Mesenchymal stem cell (in vitro differentiated cells and primary cell): Measurements from ENCODE around the gene NEK5.

Source experiments
- DNase-seq: peaks from one replicate; pipeline ENCODE4 v3.0.0-alpha.2; 2013
- H2AFZ ChIP-seq: one replicate; pipeline ENCODE4 v1.6.1; 2013; ENCODE audit warnings: low read depth, mild to moderate bottlenecking, control low read depth, inconsistent platforms, low read length, moderate library complexity
- H2AK5ac ChIP-seq: 2 replicates; pipeline ENCODE4 v1.6.1; 2013; ENCODE audit warnings: low read length, moderate library complexity, mild to moderate bottlenecking, inconsistent platforms; ENCODE audit not compliant: severe bottlenecking
- H2BK120ac ChIP-seq: one replicate; pipeline ENCODE4 v1.6.1; 2013; ENCODE audit warnings: low read depth, mild to moderate bottlenecking, inconsistent platforms, low read length, moderate library complexity
- H2BK12ac ChIP-seq, 2 experiments: one replicate each; pipeline ENCODE4 v1.6.1; 2013; ENCODE audit warnings: inconsistent platforms in 2 of 2, low read length in 2 of 2, mild to moderate bottlenecking in 2 of 2, moderate library complexity in 2 of 2, control low read depth in 1 of 2
- H2BK15ac ChIP-seq: one replicate; pipeline ENCODE4 v1.6.1; 2013; ENCODE audit warnings: mild to moderate bottlenecking, low read depth, inconsistent platforms; ENCODE audit not compliant: poor library complexity, severe bottlenecking
- H2BK5ac ChIP-seq: 2 replicates; pipeline ENCODE4 v1.6.1; 2013; ENCODE audit warnings: low read depth, mild to moderate bottlenecking, low read length, control low read depth, inconsistent platforms; ENCODE audit not compliant: poor library complexity, severe bottlenecking
- H3K14ac ChIP-seq, 2 experiments: one replicate each; pipeline ENCODE4 v1.6.1; 2013; ENCODE audit warnings: inconsistent platforms in 2 of 2, low read length in 2 of 2, control low read depth in 1 of 2, mild to moderate bottlenecking in 1 of 2, moderate library complexity in 1 of 2
- H3K18ac ChIP-seq, 2 experiments: one replicate each; pipeline ENCODE4 v1.6.1; 2013; ENCODE audit warnings: inconsistent platforms in 2 of 2, low read length in 2 of 2, control low read depth in 1 of 2, low read depth in 1 of 2, mild to moderate bottlenecking in 1 of 2
- H3K23ac ChIP-seq, 2 experiments: one replicate each; pipeline ENCODE4 v1.6.1; 2013; ENCODE audit warnings: inconsistent platforms in 2 of 2, low read length in 2 of 2, mild to moderate bottlenecking in 2 of 2, moderate library complexity in 2 of 2, control low read depth in 1 of 2
- H3K27ac ChIP-seq: 2 replicates; pipeline ENCODE4 v1.5.1; 2013; ENCODE audit warnings: mild to moderate bottlenecking, moderate library complexity, low read length, control low read depth, inconsistent platforms; ENCODE audit not compliant: poor library complexity, severe bottlenecking
- H3K27me3 ChIP-seq, 2 experiments: 2 replicates each; pipeline versions ENCODE4 v1.6.1 to v1.7.0; 2013; ENCODE audit warnings: low read length in 2 of 2, mild to moderate bottlenecking in 2 of 2, moderate library complexity in 2 of 2, control low read depth in 1 of 2, inconsistent platforms in 1 of 2; ENCODE audit not compliant: control insufficient read depth in 1 of 2, insufficient read depth in 1 of 2
- H3K36me3 ChIP-seq, 2 experiments: 2 replicates each; pipeline versions ENCODE4 v1.6.1 to v1.7.0; 2013; ENCODE audit warnings: low read length in 2 of 2, control low read depth in 1 of 2, inconsistent platforms in 1 of 2, low read depth in 1 of 2, mild to moderate bottlenecking in 1 of 2; ENCODE audit not compliant: insufficient read depth in 2 of 2, control insufficient read depth in 1 of 2
- H3K4ac ChIP-seq, 2 experiments: one replicate each; pipeline ENCODE4 v1.6.1; 2013; ENCODE audit warnings: inconsistent platforms in 2 of 2, low read length in 2 of 2, mild to moderate bottlenecking in 2 of 2, moderate library complexity in 2 of 2, control low read depth in 1 of 2, low read depth in 1 of 2
- H3K4me1 ChIP-seq: 2 replicates; pipeline ENCODE4 v1.6.1; 2013; ENCODE audit warnings: low read depth, low read length, control low read depth; ENCODE audit not compliant: control insufficient read depth, insufficient read depth
- H3K4me2 ChIP-seq: 2 replicates; pipeline ENCODE4 v1.6.1; 2013; ENCODE audit warnings: low read length, mild to moderate bottlenecking, inconsistent platforms; ENCODE audit not compliant: poor library complexity, severe bottlenecking
- H3K4me3 ChIP-seq, 2 experiments: 2 replicates each; pipeline versions ENCODE4 v1.5.1 to v1.7.0; 2013; ENCODE audit warnings: low read length in 2 of 2, mild to moderate bottlenecking in 2 of 2, control low read depth in 1 of 2, low read depth in 1 of 2; ENCODE audit not compliant: insufficient read depth in 1 of 2
- H3K79me1 ChIP-seq: replicated peaks from 2 replicates; pipeline ENCODE4 v1.6.1; 2013; ENCODE audit warnings: mild to moderate bottlenecking, control low read depth, low read length, inconsistent platforms; ENCODE audit not compliant: poor library complexity, severe bottlenecking
- H3K9ac ChIP-seq: 2 replicates; pipeline ENCODE4 v1.7.0; 2013; ENCODE audit warnings: mild to moderate bottlenecking, low read length, moderate library complexity
- H3K9me3 ChIP-seq: 2 replicates; pipeline ENCODE4 v1.7.0; 2013; ENCODE audit warnings: mild to moderate bottlenecking, low read length; ENCODE audit not compliant: control insufficient read depth
- H4K8ac ChIP-seq: one replicate; pipeline ENCODE4 v1.6.1; 2013; ENCODE audit warnings: inconsistent platforms, mild to moderate bottlenecking, low read length, moderate library complexity
- H4K91ac ChIP-seq: one replicate; pipeline ENCODE4 v1.6.1; 2013; ENCODE audit warnings: mild to moderate bottlenecking, low read length, inconsistent platforms
- WGBS: methylation state at CpG from one replicate; pipeline ENCODE4 v1.1.7; 2013; ENCODE audit warnings: mixed read lengths; 5-methylcytosine and 5-hydroxymethylcytosine counted together

Gene NEK5

DNA sequence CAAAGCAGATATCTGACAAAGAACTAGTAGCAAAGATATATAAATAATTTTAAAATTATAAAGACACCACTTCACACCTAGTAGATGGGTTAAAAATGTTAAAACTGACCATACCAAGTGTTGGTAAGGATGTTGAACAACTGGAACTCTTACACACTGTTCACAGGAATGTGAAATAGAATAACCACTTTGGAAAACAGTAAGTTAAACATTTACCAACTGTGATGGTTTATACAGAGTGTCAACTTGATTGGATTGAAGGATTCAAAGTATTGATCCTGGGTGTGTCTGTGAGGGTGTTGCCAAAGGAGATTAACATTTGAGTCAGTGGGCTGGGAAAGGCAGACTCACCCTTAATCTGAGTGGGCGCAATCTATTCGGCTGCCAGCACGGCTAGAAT is 85.2 kb downstream of the NEK5 start:
- Histone ChIP-seq H2AK5ac (no peak overlapping the region), H3K18ac (no peak overlapping the region), H2BK15ac (no peak overlapping the region), H3K9me3 (no peaks in the 10 kb centered on the region), H2AFZ (no peak overlapping the region), H4K91ac (no peak overlapping the region), H4K8ac (no peak overlapping the region), H3K27me3 (no peaks in the 10 kb centered on the region), H3K27ac (no peak overlapping the region), H3K4me3 (no peak overlapping the region), H2BK5ac (no peak overlapping the region), H3K4ac (no peak overlapping the region), H3K36me3 (no peaks in the 10 kb centered on the region), H2BK120ac (no peak overlapping the region), H3K23ac (no peak overlapping the region), H3K9ac (no peak overlapping the region), H2BK12ac (no peak overlapping the region), H3K4me2 (no peak overlapping the region), H3K4me1 (no peaks in the 10 kb centered on the region), H3K79me1 (peaks cover 2% of the 10 kb centered on the region), H3K14ac (no peak overlapping the region)
- WGBS, result 100% methylated on average over 3 of the region's 3 CpGs
- DNase-seq, result no peak

DNA sequence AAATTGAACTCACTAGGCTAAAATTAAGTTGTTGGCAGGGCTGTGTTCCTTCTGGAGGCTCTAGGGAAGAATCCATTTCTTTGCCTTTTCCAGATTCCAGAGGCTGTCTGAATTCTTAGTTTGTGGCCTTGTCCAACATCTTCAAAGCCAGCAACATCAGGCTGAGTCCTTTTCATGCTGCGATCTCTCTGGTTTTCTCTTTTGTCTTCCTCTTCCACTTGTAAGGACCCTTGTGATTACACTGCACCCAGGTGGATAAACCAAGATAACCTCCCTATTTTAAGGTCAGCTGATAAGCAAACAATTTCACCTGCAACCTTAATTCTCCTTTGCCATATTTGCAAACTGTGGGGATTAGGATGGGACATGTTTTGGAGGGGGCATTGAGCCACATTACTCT is 92.8 kb downstream of the NEK5 start:
- Histone ChIP-seq H3K27ac (no peak overlapping the region), H2BK15ac (no peak overlapping the region), H3K36me3 (no peaks in the 10 kb centered on the region), H4K8ac (no peak overlapping the region), H3K4ac (no peak overlapping the region), H3K18ac (no peak overlapping the region), H3K9ac (no peak overlapping the region), H2BK120ac (no peak overlapping the region), H3K9me3 (no peaks in the 10 kb centered on the region), H3K4me1 (no peaks in the 10 kb centered on the region), H3K27me3 (no peaks in the 10 kb centered on the region), H3K4me2 (no peak overlapping the region), H2AK5ac (no peak overlapping the region), H2BK5ac (no peak overlapping the region), H3K79me1 (peaks cover 6% of the 10 kb centered on the region), H2AFZ (no peak overlapping the region), H3K4me3 (no peak overlapping the region), H3K23ac (no peak overlapping the region), H2BK12ac (no peak overlapping the region), H3K14ac (no peak overlapping the region), H4K91ac (no peak overlapping the region)
- no peak for DNase-seq
- WGBS, result 94% methylated on average over 1 of the region's 1 CpG

DNA sequence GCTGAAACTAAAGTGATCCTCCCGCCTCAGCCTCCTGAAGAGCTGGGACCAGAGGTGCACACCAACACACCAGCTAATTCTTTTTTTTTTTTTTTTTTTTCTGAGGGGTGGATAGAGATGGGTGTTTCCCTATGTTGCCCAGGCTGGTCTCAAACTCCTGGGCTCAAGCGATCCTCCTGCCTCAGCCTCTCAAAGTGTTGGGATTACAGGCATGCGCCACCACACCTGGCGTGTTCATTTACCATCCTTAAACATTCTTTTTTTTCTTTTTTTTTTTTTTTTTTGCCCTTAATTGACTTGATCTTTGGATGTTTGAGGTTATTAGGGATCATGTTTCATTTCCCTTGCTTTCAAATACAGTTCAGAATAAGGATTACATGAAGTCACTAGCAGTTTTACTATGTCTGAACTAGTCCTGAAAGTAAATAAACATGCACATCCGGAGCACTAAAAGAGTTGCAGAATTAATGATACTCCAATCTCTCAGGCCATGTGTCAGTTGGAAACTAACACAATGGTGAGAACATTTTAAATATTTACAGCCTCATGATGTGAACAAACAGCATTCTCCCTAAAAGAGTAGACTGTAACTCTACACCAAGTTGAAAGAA is 94.2 kb downstream of the NEK5 start:
- H4K8ac ChIP-seq, result no peak overlapping the region
- no peak overlapping the region for H4K91ac ChIP-seq
- H3K36me3 ChIP-seq, result no peaks in the 10 kb centered on the region
- no peak overlapping the region for H2BK12ac ChIP-seq
- H3K79me1 ChIP-seq, result peaks cover 16% of the 10 kb centered on the region
- no peak overlapping the region for H3K14ac ChIP-seq
- no peak overlapping the region for H3K4ac ChIP-seq
- H3K18ac ChIP-seq, result no peak overlapping the region
- H3K27ac ChIP-seq, result no peak overlapping the region
- no peaks in the 10 kb centered on the region for H3K4me1 ChIP-seq
- no peak overlapping the region for H3K9ac ChIP-seq
- H3K27me3 ChIP-seq, result no peaks in the 10 kb centered on the region
- no peak overlapping the region for H3K4me2 ChIP-seq
- H2BK120ac ChIP-seq, result no peak overlapping the region
- H2BK15ac ChIP-seq, result no peak overlapping the region
- WGBS, result 89% methylated on average over 1 of the region's 5 CpGs
- H2AFZ ChIP-seq, result no peak overlapping the region
- DNase-seq, result peak; percentile 3
- no peak overlapping the region for H2BK5ac ChIP-seq
- H3K4me3 ChIP-seq, result no peak overlapping the region
- H3K9me3 ChIP-seq, result no peaks in the 10 kb centered on the region
- no peak overlapping the region for H3K23ac ChIP-seq
- no peak overlapping the region for H2AK5ac ChIP-seq

DNA sequence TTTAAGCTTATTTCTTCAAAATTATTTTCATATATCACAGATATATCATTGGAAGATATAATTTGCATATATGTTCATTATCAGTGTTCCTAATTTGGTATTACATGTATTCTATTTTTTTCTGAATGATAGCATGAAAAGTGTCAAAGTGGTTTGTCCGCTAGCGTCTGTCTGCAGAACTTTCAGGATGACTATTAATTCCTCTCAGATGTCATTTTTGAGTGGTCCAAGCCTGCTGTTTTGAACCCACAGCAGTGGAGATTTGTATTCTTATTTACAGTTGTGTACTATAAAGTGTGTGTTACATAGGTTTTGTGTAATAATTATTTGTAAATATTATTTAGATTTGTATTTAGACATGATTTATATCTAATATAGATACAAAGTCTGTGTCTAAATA is 95.8 kb downstream of the NEK5 start:
- Histone ChIP-seq H3K27ac (no peak overlapping the region), H3K14ac (no peak overlapping the region), H3K4me1 (no peaks in the 10 kb centered on the region), H2BK120ac (no peak overlapping the region), H2BK12ac (no peak overlapping the region), H2AFZ (no peak overlapping the region), H3K18ac (no peak overlapping the region), H4K8ac (no peak overlapping the region), H2AK5ac (no peak overlapping the region), H3K79me1 (peaks cover 19% of the 10 kb centered on the region), H3K9me3 (peaks cover 5% of the 10 kb centered on the region), H4K91ac (no peak overlapping the region), H3K23ac (no peak overlapping the region), H2BK15ac (no peak overlapping the region), H3K4me2 (no peak overlapping the region), H3K4me3 (no peak overlapping the region), H3K4ac (no peak overlapping the region), H3K27me3 (no peaks in the 10 kb centered on the region), H3K9ac (no peak overlapping the region), H2BK5ac (no peak overlapping the region), H3K36me3 (peaks cover 5 to 15% of the 10 kb centered on the region in 2 experiments)
- no peak for DNase-seq
- WGBS, result 98% methylated on average over 2 of the region's 2 CpGs
